ENCODE measurements around the gene MRM2. TPM values are rescaled to one million over a fixed set of nuclear protein-coding genes. Genes with fewer than 3 reads are reported as not detected.

Gene MRM2
- total RNA-seq, 1 experiment from 2014 or later = 34.7 TPM

GRCh38 chr7:2220030-2220429 lies 22.0 kb downstream of the MRM2 start:
- H3K27ac ChIP-seq (ENCODE audit: low read depth, low read length) = no peak overlapping the region
- peaks cover 13% of the 10 kb centered on the region; the same call in 1 of the 2 replicates for H3K79me2 ChIP-seq (ENCODE audit: insufficient read depth, low read length)
- intact Hi-C loops (cut with micrococcal nuclease) = no loop called here
- no peaks in the 10 kb centered on the region for H3K9me2 ChIP-seq (ENCODE audit: insufficient read depth)
- no peak overlapping the region for H3K4me2 ChIP-seq (ENCODE audit: low read length)
- H3K4me3 ChIP-seq (replicated peaks in 1 of 2; ENCODE audit: low read depth in 1 of 2, low read length in 2 of 2) = no peak overlapping the region
- H3K36me3 ChIP-seq (ENCODE audit: control insufficient read depth in 1 of 2, insufficient read depth in 2 of 2, low read length in 2 of 2) = peaks cover 13 to 16% of the 10 kb centered on the region in 2 experiments; a peak in 3 of 4 replicates
- ATAC-seq = no peak
- ChIA-PET CTCF (no interaction called here), POLR2A (no interaction called here), RAD21 (ENCODE audit: low non-redundant PET in 1 of 2, low total read pairs in 2 of 2, uncharacterized antibody in 2 of 2, unreplicated experiment in 2 of 2) (no interaction called here)
- BruUV-seq (replicated peaks) = no TSS peak
- no peak for DNase-seq (ENCODE audit: low read depth, low spot score)
- no peak overlapping the region for H3K9ac ChIP-seq (ENCODE audit: low read length)
- no peaks in the 10 kb centered on the region for H3K9me3 ChIP-seq (ENCODE audit: control insufficient read depth in 1 of 2, insufficient read depth in 1 of 2, low read depth in 1 of 2, low read length in 2 of 2)
- no peak overlapping the region for H2AFZ ChIP-seq (ENCODE audit: low read depth, low read length, poor library complexity, severe bottlenecking)
- TF ChIP-seq ZFX (IDR thresholded peaks at IDR 0.05) = no peak
- no peak for TF ChIP-seq SIN3A (IDR thresholded peaks at IDR 0.05; ENCODE audit: low read depth)
- TF ChIP-seq ZNF274 (IDR thresholded peaks at IDR 0.05; ENCODE audit: low read depth, low read length) = no peak
- peaks cover 0 to 7% of the 10 kb centered on the region in 2 experiments; a peak in 2 of 4 replicates for H3K4me1 ChIP-seq (ENCODE audit: control insufficient read depth in 1 of 2, insufficient read depth in 2 of 2, low read length in 2 of 2)
- no peaks in the 10 kb centered on the region for H4K20me1 ChIP-seq (ENCODE audit: insufficient read depth)
- no peaks in the 10 kb centered on the region for H3K27me3 ChIP-seq (ENCODE audit: insufficient read depth, low read length)

GRCh38 chr7:2219606-2220005 lies 22.4 kb downstream of the MRM2 start:
- no peak overlapping the region for H3K4me2 ChIP-seq (ENCODE audit: low read length)
- no TSS peak for BruUV-seq (replicated peaks)
- no peak overlapping the region for H2AFZ ChIP-seq (ENCODE audit: low read depth, low read length, poor library complexity, severe bottlenecking)
- no peak overlapping the region for H3K27ac ChIP-seq (ENCODE audit: low read depth, low read length)
- ChIA-PET POLR2A (no interaction called here), RAD21 (ENCODE audit: low non-redundant PET in 1 of 2, low total read pairs in 2 of 2, uncharacterized antibody in 2 of 2, unreplicated experiment in 2 of 2) (no interaction called here), CTCF (no interaction called here)
- H3K79me2 ChIP-seq (ENCODE audit: insufficient read depth, low read length) = peaks cover 8% of the 10 kb centered on the region; the same call in 1 of the 2 replicates
- H4K20me1 ChIP-seq (ENCODE audit: insufficient read depth) = no peaks in the 10 kb centered on the region
- H3K27me3 ChIP-seq (ENCODE audit: insufficient read depth, low read length) = no peaks in the 10 kb centered on the region
- TF ChIP-seq YY1 (IDR thresholded peaks at IDR 0.05; ENCODE audit: extremely low read depth, insufficient replicate concordance, low read depth, low read length) = no peak
- no peak for TF ChIP-seq POLR2A (IDR thresholded peaks at IDR 0.05; ENCODE audit: borderline replicate concordance, extremely low read depth, insufficient read depth, insufficient read length)
- no peak for TF ChIP-seq MAX (IDR thresholded peaks at IDR 0.05)
- TF ChIP-seq CBX3 (IDR thresholded peaks at IDR 0.05; ENCODE audit: low read depth) = no peak
- no peak for TF ChIP-seq POLR2AphosphoS5 (IDR thresholded peaks at IDR 0.05; ENCODE audit: low read depth, low read length)
- no peak for TF ChIP-seq ZNF274 (IDR thresholded peaks at IDR 0.05; ENCODE audit: low read depth, low read length)
- no peak for TF ChIP-seq TCF7L2 (IDR thresholded peaks at IDR 0.05; ENCODE audit: borderline replicate concordance, extremely low read depth, insufficient read depth, insufficient read length)
- no peak for TF ChIP-seq CEBPB (IDR thresholded peaks at IDR 0.05; ENCODE audit: low read depth)
- no peak for TF ChIP-seq SIN3A (IDR thresholded peaks at IDR 0.05; ENCODE audit: low read depth)
- no peak for TF ChIP-seq RAD21 (IDR thresholded peaks at IDR 0.05; ENCODE audit: low read depth)
- TF ChIP-seq SP1 (IDR thresholded peaks at IDR 0.05; ENCODE audit: low read depth) = no peak
- no peak for TF ChIP-seq JUND (IDR thresholded peaks at IDR 0.05)
- TF ChIP-seq EGR1 (IDR thresholded peaks at IDR 0.05; ENCODE audit: low read depth) = no peak
- no peaks in the 10 kb centered on the region for H3K9me2 ChIP-seq (ENCODE audit: insufficient read depth)
- no peaks in the 10 kb centered on the region for H3K9me3 ChIP-seq (ENCODE audit: control insufficient read depth in 1 of 2, insufficient read depth in 1 of 2, low read depth in 1 of 2, low read length in 2 of 2)
- H3K4me1 ChIP-seq (ENCODE audit: control insufficient read depth in 1 of 2, insufficient read depth in 2 of 2, low read length in 2 of 2) = peaks cover 0 to 3% of the 10 kb centered on the region in 2 experiments; a peak in 1 of 4 replicates
- H3K4me3 ChIP-seq (replicated peaks in 1 of 2; ENCODE audit: low read depth in 1 of 2, low read length in 2 of 2) = no peak overlapping the region
- intact Hi-C loops (cut with micrococcal nuclease) = no loop called here
- no peak overlapping the region for H3K9ac ChIP-seq (ENCODE audit: low read length)
- no peak for DNase-seq (ENCODE audit: low read depth, low spot score)
- no peak for ATAC-seq
- peaks cover 13 to 15% of the 10 kb centered on the region in 2 experiments; a peak in 3 of 4 replicates for H3K36me3 ChIP-seq (ENCODE audit: control insufficient read depth in 1 of 2, insufficient read depth in 2 of 2, low read length in 2 of 2)

Data from HCT116 (cell line).